GM19397 (cell line): ENCODE results near the gene ZFP62.
"Not testable (repeated sequence)": the region's sequence is repeated elsewhere in the genome, so short reads cannot be mapped to it uniquely, and the experiment has no call there.

Source experiments
- ATAC-seq: cut with Tn5 transposase; IDR thresholded peaks from one replicate; pipeline ENCODE4 v1.9.1; 2021; ENCODE audit warnings: mild to moderate bottlenecking, moderate library complexity; ENCODE audit not compliant: unreplicated experiment

ZFP62 gene

GRCh38 chr5:180831139-180832093, 29.7 kb downstream of the ZFP62 start:
- ATAC-seq = peak; percentile 78

DNA sequence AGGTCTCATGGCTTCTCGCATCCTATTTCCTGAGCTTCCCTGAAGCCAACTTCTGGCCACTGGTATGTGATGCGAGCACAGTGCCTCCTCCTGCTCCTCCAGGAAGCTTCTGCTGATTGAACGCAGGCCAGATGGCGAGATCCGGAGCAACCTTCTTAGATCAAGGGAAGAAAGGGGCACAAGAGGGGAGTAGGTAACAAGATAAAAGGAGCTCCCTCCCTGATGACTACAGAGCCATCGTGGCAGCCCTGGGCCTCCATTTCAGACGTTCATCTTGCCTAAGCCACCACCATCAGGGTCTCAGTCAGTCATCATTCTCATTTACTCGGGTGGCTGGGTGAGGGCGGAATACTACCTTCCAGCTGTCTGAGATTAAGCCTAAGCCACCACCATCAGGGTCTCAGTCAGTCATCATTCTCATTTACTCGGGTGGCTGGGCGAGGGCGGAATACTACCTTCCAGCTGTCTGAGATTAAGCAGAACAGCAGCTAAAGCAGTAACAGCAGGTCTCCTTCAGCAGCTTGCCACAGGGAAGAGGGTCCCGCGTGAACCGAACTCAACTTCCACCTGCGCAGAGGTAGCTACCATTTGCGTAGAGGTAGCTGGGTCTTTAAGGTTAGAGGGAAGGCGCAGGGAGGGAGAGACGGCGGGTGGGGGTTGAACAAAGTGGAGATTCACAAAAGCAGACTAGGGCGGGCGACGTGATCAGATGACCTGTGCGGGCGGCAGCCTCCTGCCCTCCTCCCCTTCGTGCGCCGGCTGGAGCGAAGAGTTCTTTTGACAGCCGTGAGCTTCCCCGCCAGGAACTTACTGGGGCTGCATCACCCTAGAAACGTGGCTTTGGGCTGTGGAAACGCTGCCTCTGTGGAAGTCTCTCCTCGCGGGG, 30.6 kb downstream of the ZFP62 start:
- ATAC-seq = peak; percentile 36

- no peak for ATAC-seq
Measured at GRCh38 chr5:180829726-180830125, 31.4 kb downstream of the ZFP62 start.

- not testable (repeated sequence) for ATAC-seq
Measured at GRCh38 chr5:180828756-180829531, 32.1 kb downstream of the ZFP62 start.

DNA sequence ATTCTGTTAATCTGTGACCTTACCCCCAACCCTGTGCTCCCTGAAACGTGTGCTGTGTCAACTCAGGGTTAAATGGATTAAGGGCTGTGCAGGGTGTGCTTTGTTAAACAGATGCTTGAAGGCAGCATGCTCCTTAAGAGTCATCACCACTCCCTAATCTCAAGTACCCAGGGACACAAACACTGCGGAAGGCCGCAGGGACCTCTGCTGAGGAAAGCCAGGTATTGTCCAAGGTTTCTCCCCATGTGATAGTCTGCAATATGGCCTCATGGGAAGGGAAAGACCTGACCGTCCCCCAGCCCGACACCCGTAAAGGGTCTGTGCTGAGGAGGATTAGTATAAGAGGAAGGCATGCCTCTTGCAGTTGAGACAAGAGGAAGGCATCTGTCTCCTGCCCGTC, 33.7 kb downstream of the ZFP62 start:
- ATAC-seq = not testable (repeated sequence)

- ATAC-seq = no peak
Measured at GRCh38 chr5:180825768-180826525, 35.1 kb downstream of the ZFP62 start.

- ATAC-seq = no peak
Measured at GRCh38 chr5:180824630-180825476, 36.2 kb downstream of the ZFP62 start.

DNA sequence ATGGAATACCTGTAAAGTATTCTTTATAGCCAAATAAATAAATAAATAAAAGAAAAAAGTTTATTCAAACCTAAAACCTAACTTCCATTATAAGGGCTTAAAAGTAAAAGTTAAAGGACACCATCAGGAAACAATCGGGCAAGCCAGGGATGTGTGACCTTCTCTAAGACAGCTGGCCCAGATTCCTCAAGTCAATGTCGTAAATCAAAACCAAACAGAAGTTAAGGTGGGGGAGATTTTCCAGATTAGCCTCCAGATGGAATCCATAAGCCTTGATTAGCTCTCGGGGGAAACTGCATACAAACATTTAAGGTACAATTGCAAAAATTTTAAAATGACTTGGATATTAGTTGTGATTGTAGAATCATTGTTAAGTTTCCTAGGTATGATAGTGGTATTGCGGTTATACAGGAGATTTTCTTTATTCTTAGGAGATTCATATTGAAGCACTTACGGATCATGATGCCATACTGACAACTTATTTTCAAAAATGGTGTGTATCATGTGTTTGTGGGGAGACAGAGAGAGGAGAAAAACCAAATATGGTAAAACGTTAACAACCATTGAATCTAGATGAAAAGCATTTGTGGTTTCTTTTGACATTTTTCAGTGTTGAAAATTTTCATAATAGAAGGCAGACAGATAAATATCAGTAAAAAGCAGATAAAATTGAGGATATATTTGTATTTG, 37.0 kb downstream of the ZFP62 start:
- ATAC-seq = no peak

GRCh38 chr5:180823346-180823745, 37.7 kb downstream of the ZFP62 start:
- ATAC-seq = no peak

DNA sequence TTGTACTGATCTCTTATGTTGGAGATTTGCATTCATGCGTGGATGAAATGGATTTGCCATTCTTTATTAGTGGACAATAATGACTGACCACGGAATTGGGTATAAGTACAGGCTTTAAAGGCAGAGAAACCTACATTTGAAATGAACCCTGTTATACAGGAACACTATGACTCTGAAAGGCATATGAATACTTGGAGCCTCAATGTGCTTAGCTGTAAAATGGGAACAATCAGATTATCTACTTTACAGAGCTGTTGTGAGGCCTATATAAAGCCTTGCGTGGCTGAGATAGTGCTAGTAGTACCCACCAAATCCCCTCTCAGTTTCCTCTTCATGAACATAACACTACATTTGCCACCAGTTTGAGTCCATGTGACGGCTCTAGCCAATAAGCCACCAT, 39.5 kb downstream of the ZFP62 start:
- no peak for ATAC-seq

DNA sequence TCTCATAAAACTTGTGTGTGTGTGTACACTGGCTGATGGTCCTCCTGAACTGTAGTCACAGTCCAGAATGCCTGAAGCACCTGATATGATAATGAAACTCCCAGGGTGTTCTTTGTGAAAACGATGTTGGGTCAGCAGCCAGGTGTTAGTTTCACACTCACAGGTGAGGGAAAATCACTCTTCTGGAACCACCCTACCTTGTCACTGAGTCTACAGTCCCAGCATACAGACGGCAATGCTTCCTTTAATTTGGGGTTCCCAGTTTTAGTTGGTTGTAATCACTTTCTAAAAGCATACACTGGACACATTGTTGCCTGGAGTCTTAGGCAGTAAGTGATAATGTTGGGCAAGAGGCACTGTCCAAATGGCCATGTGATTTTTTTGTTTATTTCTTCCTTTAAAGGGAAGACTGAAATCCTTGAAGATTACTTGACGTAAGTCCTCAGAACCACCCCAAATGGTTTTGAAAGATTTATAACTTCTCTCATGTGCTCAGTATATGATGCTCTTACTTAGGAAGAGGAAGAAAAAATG, 40.2 kb downstream of the ZFP62 start:
- peak; percentile 69 for ATAC-seq

DNA sequence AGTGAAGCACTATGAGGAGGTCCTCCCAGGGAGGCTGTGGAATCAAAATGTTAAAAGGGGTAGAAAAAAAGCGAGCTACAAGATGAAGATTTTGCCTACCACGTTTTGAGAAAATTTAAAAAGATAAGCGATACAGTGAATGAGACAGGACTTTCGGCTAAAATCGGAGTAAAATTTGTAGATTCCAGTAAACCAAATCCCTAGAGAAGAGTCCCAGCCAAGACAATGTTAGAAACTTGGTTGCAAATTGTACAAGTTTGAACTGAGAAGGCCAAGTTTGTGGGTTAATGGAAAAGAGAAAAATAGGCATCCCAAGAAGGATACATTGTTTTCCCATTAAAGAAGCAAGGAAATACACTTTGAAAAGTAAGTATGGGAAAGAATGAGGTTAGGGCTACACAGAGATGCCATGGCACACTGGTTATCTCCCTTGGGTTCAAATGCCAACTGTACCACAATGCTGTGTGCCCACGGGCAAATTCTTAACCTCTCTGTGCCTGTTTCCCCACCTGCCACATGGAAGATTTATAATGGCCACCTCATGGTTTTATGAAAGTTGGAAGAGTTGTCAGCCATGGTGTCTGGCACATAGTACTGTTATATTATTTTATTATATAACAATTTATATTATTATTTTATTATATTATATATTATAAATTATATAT, 42.3 kb downstream of the ZFP62 start:
- no peak for ATAC-seq

DNA sequence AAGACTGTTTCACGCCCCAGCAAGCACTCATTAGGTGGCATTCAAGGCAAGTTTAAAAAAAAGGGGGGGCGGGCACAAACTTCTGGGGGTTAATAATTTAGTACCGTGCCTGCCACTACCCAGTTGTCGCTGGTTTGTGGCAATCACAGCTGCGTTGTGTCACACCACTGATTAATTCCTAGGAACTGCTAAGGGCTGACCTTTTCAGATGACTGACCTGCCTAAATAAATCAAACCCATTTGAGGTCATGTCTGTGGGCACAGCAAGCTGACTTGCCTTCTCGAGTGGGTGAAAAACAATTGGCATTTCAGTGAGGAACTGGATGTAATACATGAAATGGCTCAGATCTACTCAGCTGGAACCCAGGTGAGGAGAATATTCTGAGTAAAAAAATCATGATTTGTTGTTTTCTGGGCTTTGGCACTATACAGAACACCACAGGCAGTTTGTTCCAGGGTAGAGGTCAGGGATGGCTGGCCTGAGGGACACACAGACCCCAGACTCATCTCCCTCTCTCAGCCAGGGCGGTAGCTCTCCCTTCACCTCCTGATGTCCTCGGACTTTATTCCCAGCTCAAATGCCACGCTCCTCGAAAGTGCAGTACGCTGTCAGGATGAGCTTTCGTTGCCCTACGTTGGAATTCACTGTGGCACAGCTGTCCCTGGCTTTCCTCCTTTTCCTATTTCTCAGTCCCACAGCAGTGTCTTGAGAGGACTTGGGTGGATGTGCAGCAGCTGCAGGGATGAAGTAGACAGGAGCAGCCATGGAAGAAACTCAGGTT, 43.0 kb downstream of the ZFP62 start:
- no peak for ATAC-seq

- ATAC-seq = no peak
Measured at GRCh38 chr5:180816608-180817534, 44.2 kb downstream of the ZFP62 start.

- no peak for ATAC-seq
Measured at GRCh38 chr5:180815293-180815917, 45.7 kb downstream of the ZFP62 start.

DNA sequence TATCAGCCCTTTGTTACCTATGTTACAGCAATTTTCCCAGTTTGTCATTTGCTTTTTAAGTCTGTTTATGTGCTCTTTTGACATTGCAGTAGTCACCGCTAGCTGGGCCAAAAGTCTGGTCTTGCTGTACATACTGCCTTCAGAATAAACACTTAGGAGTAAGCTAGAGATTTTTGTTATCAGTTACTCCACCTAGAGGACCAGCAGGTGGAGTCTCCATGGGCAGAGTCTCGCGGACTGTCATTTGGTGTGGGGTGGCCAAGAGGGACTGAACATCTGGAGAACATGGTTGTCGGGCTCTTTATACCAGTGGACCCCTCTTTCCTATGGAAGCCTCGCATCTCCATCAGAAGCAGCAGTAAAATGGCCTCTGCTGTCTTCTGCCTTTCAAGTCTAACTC, 47.7 kb downstream of the ZFP62 start:
- no peak for ATAC-seq
